Activated T-helper 9 cell treated with anti-CD3 and anti-CD28 coated beads, Interleukin-2, amount 50 U/mL, for 16 hours (primary cell): ENCODE results near the gene SNX4.
"Not testable (repeated sequence)": the region's sequence is repeated elsewhere in the genome, so short reads cannot be mapped to it uniquely, and the experiment has no call there.

Source experiments
- DNase-seq: peaks from one replicate; pipeline ENCODE4 v3.0.0-alpha.2; 2020; ENCODE audit warnings: low read depth

The SNX4 gene

DNA sequence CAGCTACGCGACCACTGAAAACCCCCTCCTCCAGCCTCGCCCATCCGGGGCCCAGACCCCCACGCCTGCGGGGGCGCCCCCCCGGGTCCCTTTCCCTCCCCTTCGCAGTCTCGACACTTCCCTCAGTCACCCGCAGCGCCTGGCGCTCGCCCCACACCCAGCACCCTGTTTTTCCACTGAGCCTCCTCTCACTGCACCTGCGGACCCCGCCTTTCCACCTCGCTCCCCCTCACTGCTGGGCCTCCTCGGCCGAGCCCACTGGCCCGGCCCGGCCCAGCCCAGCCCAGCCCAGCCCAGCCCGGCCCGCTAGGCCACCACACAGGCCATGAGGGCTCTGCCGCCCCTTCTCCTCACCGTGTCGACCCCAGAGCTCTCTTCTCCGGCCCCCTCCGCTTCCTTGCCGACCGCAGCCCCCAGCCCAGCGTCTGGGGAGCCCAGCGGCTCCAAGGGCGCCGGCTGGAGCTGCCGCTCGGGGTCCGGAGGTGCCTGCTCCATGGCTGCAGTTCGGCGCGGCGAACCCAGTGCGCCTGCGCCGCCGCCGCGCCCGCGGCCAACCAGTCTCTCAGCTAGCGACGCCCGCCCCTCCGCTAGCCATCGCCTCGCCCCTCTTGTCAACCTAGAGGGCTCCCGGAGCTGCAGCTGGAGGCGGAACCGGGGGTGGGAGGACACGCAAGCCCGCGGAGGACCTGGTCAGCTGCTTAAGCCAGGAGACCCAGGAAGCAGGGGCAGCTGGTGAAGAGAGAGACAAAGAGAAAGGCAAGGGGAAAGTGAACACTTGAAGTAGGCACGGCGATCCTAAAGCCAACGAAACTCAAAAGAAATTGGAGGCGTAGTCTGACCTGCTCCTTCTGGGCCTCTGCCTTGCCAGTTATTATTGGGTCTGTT, at the start of gene SNX4:
SNX4 (minus strand) TSS at position 525 of the 885 bp plus-strand sequence; CDS start at position 495, 30 bp downstream.
- peak; percentile 83 for DNase-seq

DNA sequence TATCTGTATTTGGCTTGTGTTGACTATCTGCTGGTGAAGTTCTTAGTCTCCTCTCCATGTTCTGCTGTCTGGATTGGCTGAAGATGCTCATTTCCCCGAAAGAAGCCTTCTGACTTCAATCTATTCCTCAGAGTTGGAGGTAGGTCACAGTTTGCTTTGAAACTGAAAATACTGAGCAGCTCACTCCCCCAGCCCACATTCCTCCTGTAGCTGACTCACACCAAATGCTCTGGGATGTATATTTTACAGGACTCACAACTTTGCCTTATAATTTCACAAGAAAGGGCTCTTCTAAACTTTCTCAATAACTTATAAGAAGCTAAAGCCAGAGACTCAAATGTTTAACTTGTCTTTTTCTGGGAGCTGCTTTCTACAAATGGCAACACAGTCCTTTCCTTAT, 36.3 kb upstream of the SNX4 start:
- DNase-seq: no peak

- no peak for DNase-seq
Observed at GRCh38 chr3:125552401-125552800, 32.4 kb upstream of the SNX4 start.

GRCh38 chr3:125528920-125529319, 8.9 kb upstream of the SNX4 start:
- no peak for DNase-seq

DNA sequence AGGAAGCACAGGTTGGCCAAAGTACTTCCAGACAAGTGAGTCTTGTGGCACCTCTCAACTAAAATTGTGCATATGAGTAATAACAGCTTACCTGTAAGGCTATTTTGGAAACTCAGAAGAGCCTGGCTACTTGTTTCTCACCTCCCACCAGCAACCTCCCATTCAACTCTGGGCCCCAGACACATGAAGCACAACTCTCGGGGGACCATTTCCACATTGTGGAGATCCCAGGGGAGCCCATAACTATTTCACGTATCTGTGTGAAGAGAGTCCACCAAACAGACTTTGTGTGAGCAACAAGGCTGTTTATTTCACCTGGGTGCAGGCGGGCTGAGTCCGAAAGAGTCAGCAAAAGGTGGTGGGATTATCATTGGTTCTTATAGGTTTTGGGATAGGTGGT, 5.2 kb upstream of the SNX4 start:
- no peak for DNase-seq

- not testable (repeated sequence) for DNase-seq
Observed at GRCh38 chr3:125520563-125520919, 539 bp upstream of the SNX4 start.

DNA sequence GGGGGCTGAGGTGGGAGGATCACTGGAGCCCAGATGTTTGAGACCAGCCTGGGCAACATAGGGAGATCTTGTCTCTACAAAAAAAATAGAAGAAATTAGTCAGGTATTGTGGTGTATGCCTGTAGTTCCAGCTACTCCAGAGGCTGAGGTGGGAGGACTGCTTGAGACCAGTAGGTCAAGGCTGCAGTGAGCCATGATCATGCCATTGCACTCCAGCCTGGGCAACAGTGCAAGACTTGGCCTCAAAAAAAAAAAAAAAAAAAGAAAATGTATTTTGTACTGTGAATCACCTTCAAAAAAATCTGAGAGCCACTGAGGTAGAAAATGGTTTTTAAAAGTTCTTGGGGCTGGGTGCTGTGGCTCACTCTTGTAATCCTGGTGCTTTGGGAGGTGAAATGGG, 4.6 kb downstream of the SNX4 start:
- DNase-seq: no peak

DNA sequence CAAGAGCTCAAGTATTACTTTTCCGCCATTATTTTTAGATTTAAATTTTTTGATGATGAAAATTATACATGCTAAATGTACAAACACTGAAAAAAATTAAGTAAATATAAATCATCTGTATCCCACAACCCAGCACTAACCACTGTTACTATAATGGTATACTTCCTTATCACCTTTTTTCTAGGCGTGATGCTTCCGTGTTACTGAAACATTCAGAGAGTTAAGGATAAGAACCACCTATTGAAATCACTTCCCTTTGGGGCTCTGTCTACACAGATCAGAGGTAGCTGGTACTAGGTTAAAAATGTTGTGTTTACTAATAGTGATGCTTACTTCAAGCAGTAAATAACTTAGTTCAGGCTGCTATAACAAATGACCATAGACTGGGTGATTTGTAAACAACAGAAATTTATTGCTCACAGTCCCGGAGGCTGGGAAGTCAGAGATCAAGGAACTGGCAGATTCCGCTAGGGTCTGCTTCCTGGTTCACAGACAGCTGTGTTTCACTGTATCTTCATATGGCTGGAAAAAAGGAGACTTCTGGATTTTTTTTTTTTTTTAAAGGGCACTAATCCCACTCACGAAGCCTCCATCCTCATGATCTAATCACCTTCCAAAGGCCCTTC, 6.4 kb downstream of the SNX4 start:
- no peak for DNase-seq

- no peak for DNase-seq
Observed at GRCh38 chr3:125512135-125512920, 7.7 kb downstream of the SNX4 start.

- no peak for DNase-seq
Observed at GRCh38 chr3:125511420-125512118, 8.4 kb downstream of the SNX4 start.

DNA sequence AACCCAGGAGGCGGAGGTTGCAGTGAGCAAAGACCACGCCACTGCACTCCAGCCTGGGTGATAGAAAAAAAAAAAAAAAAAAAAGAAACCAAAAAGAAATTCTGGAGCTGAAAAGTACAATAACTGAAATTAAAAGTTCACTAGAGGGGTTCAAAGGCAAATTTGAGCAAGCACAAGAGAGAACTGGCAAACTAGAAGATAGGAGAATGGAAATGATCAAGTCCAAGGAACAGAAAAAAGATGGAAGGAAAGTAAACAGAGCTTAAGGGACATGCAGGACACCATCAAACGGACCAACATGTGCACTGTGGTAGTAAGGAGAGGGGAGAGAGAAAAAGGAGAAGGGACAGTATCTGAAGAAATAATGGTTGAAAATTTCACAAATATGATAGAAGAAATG, 12.9 kb downstream of the SNX4 start:
- DNase-seq: no peak

- DNase-seq: no peak
Observed at GRCh38 chr3:125498630-125499029, 21.4 kb downstream of the SNX4 start.

GRCh38 chr3:125496701-125497100, 23.3 kb downstream of the SNX4 start:
- DNase-seq: no peak

DNA sequence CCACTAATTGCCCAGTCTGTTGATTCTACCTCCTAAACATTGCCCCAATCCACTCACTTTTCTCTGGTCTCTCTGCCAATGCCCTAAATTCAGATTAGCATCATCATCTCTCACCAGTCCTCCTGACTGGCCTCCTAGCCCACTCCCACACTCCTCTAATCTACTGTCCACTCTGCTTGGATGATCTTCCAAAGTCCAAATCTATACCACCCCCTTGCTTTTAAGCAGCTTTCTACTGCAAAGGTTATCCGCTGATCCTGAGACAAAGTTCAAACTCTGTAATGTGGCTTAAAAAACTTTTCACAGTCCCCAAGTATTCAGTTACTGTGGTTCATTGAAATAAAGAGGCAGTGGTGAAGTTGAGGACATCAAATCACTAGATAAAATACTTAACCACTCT, 37.6 kb downstream of the SNX4 start:
- DNase-seq: no peak

GRCh38 chr3:125481786-125482185, 38.2 kb downstream of the SNX4 start:
- DNase-seq: no peak

DNA sequence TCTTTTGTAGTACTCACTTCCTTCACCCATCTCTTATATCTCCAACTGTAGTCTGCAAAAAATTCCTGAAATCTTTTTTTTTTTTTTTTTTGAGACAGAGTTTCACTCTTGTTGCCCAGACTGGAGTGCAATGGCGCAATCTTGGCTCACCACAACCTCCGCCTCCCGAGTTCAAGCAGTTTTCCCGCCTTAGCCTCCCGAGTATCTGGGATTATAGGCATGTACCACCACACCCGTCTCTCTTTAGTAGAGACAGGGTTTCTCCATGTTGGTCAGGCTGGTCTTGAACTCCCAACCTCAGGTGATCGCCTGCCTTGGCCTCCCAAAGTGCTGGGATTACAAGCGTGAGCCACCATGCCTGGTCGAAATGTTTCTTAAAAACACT, 38.6 kb downstream of the SNX4 start:
- not testable (repeated sequence) for DNase-seq

DNA sequence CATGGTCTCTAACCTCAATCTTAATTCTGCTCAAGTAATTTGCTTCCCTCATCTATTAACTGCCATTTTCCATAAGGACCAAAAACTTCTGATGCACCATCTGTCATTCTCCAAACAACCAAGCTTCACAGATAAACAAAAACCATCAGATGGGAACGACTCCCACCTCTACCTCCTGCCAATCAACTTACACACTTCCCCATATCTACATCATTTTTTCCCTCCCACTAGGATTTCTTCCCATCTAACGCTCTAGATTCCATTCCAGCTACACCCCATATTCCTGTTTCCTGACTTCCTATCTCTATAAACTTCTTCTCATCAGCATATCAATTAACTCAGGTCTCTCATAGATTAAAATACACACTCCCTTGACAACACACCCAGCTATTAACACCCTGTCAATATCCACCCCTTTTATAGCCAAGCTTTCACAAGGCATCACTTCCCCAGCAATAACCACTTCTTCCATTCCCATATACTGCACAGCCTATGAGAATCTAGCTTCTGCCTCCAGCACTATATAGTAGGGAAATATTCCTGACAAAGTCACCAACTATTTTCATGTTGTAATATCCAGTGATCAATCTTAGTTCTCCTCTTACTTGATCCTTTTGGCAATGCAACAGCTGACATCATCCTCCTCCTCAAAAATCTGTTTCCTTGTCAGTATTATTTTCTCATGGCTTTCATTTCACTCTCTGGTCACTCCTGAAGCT, 39.2 kb downstream of the SNX4 start:
- no peak for DNase-seq

GRCh38 chr3:125479091-125479490, 40.9 kb downstream of the SNX4 start:
- DNase-seq: no peak

DNA sequence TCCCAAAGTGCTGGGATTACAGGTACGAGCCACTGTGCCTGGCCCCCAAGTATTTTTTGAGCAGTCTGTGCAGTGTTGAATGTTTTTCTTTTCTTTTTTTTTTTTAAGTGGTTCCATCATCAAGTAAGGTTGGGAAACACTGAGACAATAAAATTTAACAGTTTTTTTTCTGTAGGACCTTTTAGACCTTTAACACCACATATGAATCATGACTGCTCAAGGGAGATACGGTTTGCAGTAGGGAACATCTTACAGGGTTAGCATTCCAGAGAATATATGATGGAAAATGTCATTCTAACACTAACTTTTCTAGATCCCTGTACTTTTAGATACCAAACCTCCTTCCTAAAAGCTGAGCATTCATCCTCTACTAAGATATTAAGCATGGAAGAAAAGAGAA, 41.7 kb downstream of the SNX4 start:
- no peak for DNase-seq

DNA sequence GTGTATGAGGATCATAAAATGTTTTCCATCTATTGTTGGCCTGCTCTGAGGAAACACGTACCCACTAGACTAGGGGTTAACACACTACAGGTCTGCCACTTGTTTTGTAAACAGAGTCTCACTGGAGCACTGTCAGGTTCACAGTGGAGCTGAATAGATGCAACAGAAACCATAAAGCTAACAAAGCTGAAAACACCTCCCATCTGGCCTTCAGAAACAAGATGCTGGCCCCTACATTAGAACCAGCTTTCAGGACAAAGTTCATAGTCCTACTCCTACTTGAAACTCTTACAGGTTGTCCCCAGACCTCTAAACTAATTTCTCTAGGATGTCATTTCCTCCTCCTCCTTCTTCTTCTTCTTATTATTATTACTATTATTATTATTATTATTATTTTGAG, 42.3 kb downstream of the SNX4 start:
- no peak for DNase-seq

DNA sequence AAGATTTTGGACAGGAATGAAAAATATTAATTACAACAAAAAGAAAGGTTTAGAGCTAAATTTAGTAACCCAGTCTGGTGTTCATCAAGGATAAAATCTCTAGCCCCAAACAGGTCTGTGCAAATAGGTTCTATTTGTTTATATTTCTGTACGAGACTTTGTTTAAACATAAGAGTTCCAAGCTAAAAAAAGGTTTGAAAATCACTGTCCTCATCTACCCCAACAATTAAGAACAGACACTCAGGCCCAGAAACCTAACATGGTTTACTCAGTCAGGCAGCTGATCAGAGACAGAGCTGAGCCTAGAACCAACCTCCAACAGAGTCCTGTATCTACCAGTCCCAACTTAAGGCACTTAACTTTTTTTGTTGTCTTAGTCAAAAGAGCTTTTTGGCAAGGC, 49.3 kb downstream of the SNX4 start:
- DNase-seq: no peak
